OCI-M2 (cell line): ENCODE results near the gene FRG2.
"Not testable (repeated sequence)": the region's sequence is repeated elsewhere in the genome, so short reads cannot be mapped to it uniquely, and the experiment has no call there.

Source experiments
- DNase-seq: peaks from one replicate; lab custom pipeline; 2025; ENCODE audit not compliant: unreplicated experiment; lab: John Stamatoyannopoulos, UW

Gene FRG2

GRCh38 chr4:190016369-190017289, 10.4 kb downstream of the FRG2 start:
- no peak for DNase-seq

- DNase-seq = no peak
Measured at GRCh38 chr4:190015538-190016368, 11.3 kb downstream of the FRG2 start.

GRCh38 chr4:190014771-190015537, 12.1 kb downstream of the FRG2 start:
- no peak for DNase-seq

GRCh38 chr4:189989941-189990340, 37.1 kb downstream of the FRG2 start:
- not testable (repeated sequence) for DNase-seq

- DNase-seq = no peak
Measured at GRCh38 chr4:189988877-189989431, 38.1 kb downstream of the FRG2 start.

- DNase-seq = not testable (repeated sequence)
Measured at GRCh38 chr4:189985651-189986243, 41.3 kb downstream of the FRG2 start.

GRCh38 chr4:189984661-189985060, 42.4 kb downstream of the FRG2 start:
- DNase-seq = not testable (repeated sequence)

- DNase-seq = not testable (repeated sequence)
Measured at GRCh38 chr4:189983916-189984526, 43.0 kb downstream of the FRG2 start.

- no peak for DNase-seq
Measured at GRCh38 chr4:189981970-189982369, 45.1 kb downstream of the FRG2 start.

GRCh38 chr4:189980292-189980691, 46.8 kb downstream of the FRG2 start:
- DNase-seq = not testable (repeated sequence)

GRCh38 chr4:189979196-189980047, 47.6 kb downstream of the FRG2 start:
- DNase-seq = no peak
